Gastrocnemius medialis (tissue), 4 donors: ENCODE results near the gene SRPK2. TPM values are rescaled to one million over a fixed set of nuclear protein-coding genes. Genes with fewer than 3 reads are reported as not detected.
A peak's percentile ranks its signal among the peaks of the same experiment; 100 is the strongest.

Experiments
- ATAC-seq, 2 donors: fragments of 150-250 bp; one replicate each; pipeline ENCODE4 v1.9.1; 2016
- DNase-seq, 2 donors: peaks; one replicate each; pipeline ENCODE4 v3.0.0-alpha.2; 2019
- H3K27ac ChIP-seq, 4 donors: fragments of 200-600 bp; sonication (generic); 1 replicate in 1 of 4; 2 replicates in 3 of 4; pipeline ENCODE4 v1.5.1; 2016 to 2018; ENCODE audit warnings: mild to moderate bottlenecking in 2 of 4, moderate library complexity in 1 of 4
- H3K27me3 ChIP-seq, 3 donors: fragments of 200-600 bp; sonication (generic) in 2 of 3; 1 replicate in 1 of 3; 2 replicates in 2 of 3; pipeline versions ENCODE4 v1.5.1 to v1.6.0; 2016 to 2019; ENCODE audit warnings: mild to moderate bottlenecking in 1 of 3, moderate library complexity in 1 of 3
- H3K36me3 ChIP-seq, 2 donors: fragments of 200-600 bp; sonication (generic) in 1 of 2; one replicate each; pipeline ENCODE4 v1.5.1; 2017 to 2018
- H3K4me1 ChIP-seq, 2 donors: fragments of 200-600 bp; sonication (generic) in 1 of 2; one replicate each; pipeline ENCODE4 v1.5.1; 2016 to 2017; ENCODE audit warnings: mild to moderate bottlenecking in 2 of 2
- H3K4me3 ChIP-seq, 4 donors: fragments of 200-600 bp; sonication (generic) in 3 of 4; 1 replicate in 1 of 4; 2 replicates in 3 of 4; pipeline ENCODE4 v1.5.1; 2016 to 2019; ENCODE audit warnings: mild to moderate bottlenecking in 2 of 4
- H3K9me3 ChIP-seq, 3 donors: fragments of 200-600 bp; sonication (generic) in 2 of 3; 1 replicate in 1 of 3; 2 replicates in 2 of 3; pipeline ENCODE4 v1.5.1; 2016 to 2019
- CTCF ChIP-seq, 5 experiments: fragments of 450-650 bp in 3 of 5; fragments of 200-600 bp in 2 of 5; sonication (generic) in 2 of 5; IDR thresholded peaks in 4 of 5; conservative IDR thresholded peaks in 1 of 5; 1 replicate in 4 of 5; 2 replicates in 1 of 5; pipeline ENCODE4 v1.5.1; 2016 to 2019; ENCODE audit warnings: antibody characterized with exemption in 5 of 5, mild to moderate bottlenecking in 3 of 5, moderate library complexity in 3 of 5
- POLR2A ChIP-seq, 2 donors: fragments of 450-650 bp; IDR thresholded peaks; one replicate each; pipeline ENCODE4 v1.6.1; 2017; ENCODE audit warnings: antibody characterized with exemption in 2 of 2, mild to moderate bottlenecking in 2 of 2, moderate library complexity in 2 of 2
- in situ Hi-C, 4 donors: fragments of 200-750 bp; cut with MboI; loops; one replicate each; pipeline versions ENCODE4 v1.15.0 to v1.8.0; 2017; ENCODE audit warnings: low sequenced_read_pairs in 4 of 4
- intact Hi-C: fragments of 100-400 bp; cut with DNase I; formaldehyde crosslinking; loops from one replicate; pipeline ENCODE4 v1.15.1; 2023; ENCODE audit warnings: low total_unique reads
- total RNA-seq, 4 donors: library from RNA; depleted of rRNA; stranded (reverse); fragments of >200 nt; gene quantifications; one replicate each; pipeline versions ENCODE4 v1.1.0 to v1.2.3, GENCODE V29; 2016

The SRPK2 gene
- total RNA-seq, 4 donors from 2014 or later: 18.1 to 49.0 (median 21.3) TPM

- Histone ChIP-seq H3K27ac (no peak overlapping the region), H3K27me3 (no peaks in the 10 kb centered on the region), H3K4me1 (peaks cover 7 to 12% of the 10 kb centered on the region in 2 donors), H3K36me3 (peaks cover 0 to 21% of the 10 kb centered on the region in 2 donors), H3K4me3 (no peak overlapping the region), H3K9me3 (no peaks in the 10 kb centered on the region)
- in situ Hi-C loops (no loop called here), intact Hi-C loops (loop anchor here (5.0 kb wide), 1 partner anchor 205 kb away; no protein-coding TSS in a partner anchor)
- TF ChIP-seq CTCF (IDR thresholded peaks at IDR 0.05 in 4 of 5, conservative IDR thresholded peaks at IDR 0.05 in 1 of 5) (no peak), POLR2A (IDR thresholded peaks at IDR 0.05) (no peak)
- ATAC-seq (no peak), DNase-seq (no peak)
Measured at GRCh38 chr7:105131890-105132289, 256.8 kb downstream of the SRPK2 start.

GRCh38 chr7:105131033-105131656 is 257.6 kb downstream of the SRPK2 start:
- TF ChIP-seq POLR2A (IDR thresholded peaks at IDR 0.05) (no peak), CTCF (IDR thresholded peaks at IDR 0.05 in 4 of 5, conservative IDR thresholded peaks at IDR 0.05 in 1 of 5) (no peak)
- no peak for DNase-seq
- no peak overlapping the region for H3K27ac ChIP-seq

GRCh38 chr7:105130580-105130979 is 258.1 kb downstream of the SRPK2 start:
- Histone ChIP-seq H3K36me3 (peaks cover 0 to 30% of the 10 kb centered on the region in 2 donors), H3K4me3 (no peak overlapping the region), H3K4me1 (peaks cover 11 to 13% of the 10 kb centered on the region in 2 donors), H3K9me3 (no peaks in the 10 kb centered on the region), H3K27me3 (no peaks in the 10 kb centered on the region), H3K27ac (no peak overlapping the region)
- DNase-seq (no peak), ATAC-seq (no peak)
- intact Hi-C loops: loop anchor here (5.0 kb wide), 1 partner anchor 207 kb away; no protein-coding TSS in a partner anchor
- in situ Hi-C loops: no loop called here
- TF ChIP-seq POLR2A (IDR thresholded peaks at IDR 0.05): no peak
- no peak for TF ChIP-seq CTCF (IDR thresholded peaks at IDR 0.05 in 4 of 5, conservative IDR thresholded peaks at IDR 0.05 in 1 of 5)

More at GRCh38 chr7:105131033-105131656, 257.6 kb downstream of the SRPK2 start:
- Histone ChIP-seq H3K9me3 (no peaks in the 10 kb centered on the region), H3K4me1 (peaks cover 13% of the 10 kb centered on the region in 2 donors), H3K4me3 (no peak overlapping the region), H3K27me3 (no peaks in the 10 kb centered on the region), H3K36me3 (peaks cover 0 to 25% of the 10 kb centered on the region in 2 donors)
- ATAC-seq: no peak
- in situ Hi-C loops (no loop called here), intact Hi-C loops (loop anchor here (5.0 kb wide), 1 partner anchor 206 kb away; no protein-coding TSS in a partner anchor)

- Histone ChIP-seq H3K27me3 (no peaks in the 10 kb centered on the region), H3K4me3 (no peak overlapping the region), H3K27ac (no peak overlapping the region), H3K36me3 (peaks cover 0 to 36% of the 10 kb centered on the region in 2 donors), H3K9me3 (no peaks in the 10 kb centered on the region), H3K4me1 (peaks cover 11 to 13% of the 10 kb centered on the region in 2 donors)
- DNase-seq (no peak), ATAC-seq (peak in 1 of 2 donors; percentile 55)
- TF ChIP-seq CTCF (IDR thresholded peaks at IDR 0.05 in 4 of 5, conservative IDR thresholded peaks at IDR 0.05 in 1 of 5): no peak
- intact Hi-C loops: loop anchor here (5.0 kb wide), 1 partner anchor 207 kb away; no protein-coding TSS in a partner anchor
- in situ Hi-C loops: no loop called here
Measured at GRCh38 chr7:105130048-105130447, 258.7 kb downstream of the SRPK2 start.
